Natural killer cell (primary cell): ENCODE measurements around the gene OS9. TPM values are rescaled to one million over a fixed set of nuclear protein-coding genes. Genes with fewer than 3 reads are reported as not detected.

ENCODE experiments used
- ATAC-seq, 3 donors: fragments of 150-1000 bp in 2 of 3; fragments of 200-7000 bp in 1 of 3; cut with Tn5 transposase; 1 replicate in 1 of 3; 2 replicates in 2 of 3; pipeline ENCODE4 v1.10.0; 2021; ENCODE audit warnings: mild to moderate bottlenecking in 2 of 3, moderate library complexity in 2 of 3
- DNase-seq, 2 donors: peaks; one replicate each; pipeline versions ENCODE4 v3.0.0 to v3.0.0-alpha.2; 2013 to 2021; ENCODE audit warnings: mixed read lengths in 1 of 2
- H3K27ac ChIP-seq: one replicate; pipeline ENCODE4 v1.5.1; 2013; ENCODE audit warnings: mild to moderate bottlenecking, low read length
- H3K27me3 ChIP-seq: one replicate; pipeline ENCODE4 v1.6.1; 2013; ENCODE audit warnings: low read length; ENCODE audit not compliant: control insufficient read depth, insufficient read depth
- H3K36me3 ChIP-seq: one replicate; pipeline ENCODE4 v1.6.1; 2013; ENCODE audit warnings: low read length; ENCODE audit not compliant: control insufficient read depth, insufficient read depth
- H3K4me1 ChIP-seq: one replicate; pipeline ENCODE4 v1.6.1; 2013; ENCODE audit warnings: low read length; ENCODE audit not compliant: control insufficient read depth, insufficient read depth
- H3K4me3 ChIP-seq: one replicate; pipeline ENCODE4 v1.5.1; 2013; ENCODE audit warnings: low read length
- H3K9me3 ChIP-seq: one replicate; pipeline ENCODE4 v1.6.1; 2013; ENCODE audit warnings: low read length; ENCODE audit not compliant: control insufficient read depth, insufficient read depth
- H3K27ac Mint-ChIP-seq, 2 donors: one replicate each; pipeline ENCODE4 v1.8.0; 2022; ENCODE audit warnings: mild to moderate bottlenecking in 2 of 2, mixed read lengths in 2 of 2, moderate library complexity in 1 of 2
- H3K27me3 Mint-ChIP-seq, 2 donors: one replicate each; pipeline ENCODE4 v1.8.0; 2022; ENCODE audit warnings: low read depth in 2 of 2, mixed read lengths in 2 of 2
- H3K36me3 Mint-ChIP-seq: one replicate; pipeline ENCODE4 v1.8.0; 2022; ENCODE audit warnings: mixed read lengths
- H3K4me1 Mint-ChIP-seq, 2 donors: one replicate each; pipeline ENCODE4 v1.8.0; 2022; ENCODE audit warnings: mixed read lengths in 2 of 2
- H3K4me3 Mint-ChIP-seq: one replicate; pipeline ENCODE4 v1.8.0; 2022; ENCODE audit warnings: mild to moderate bottlenecking, moderate library complexity, mixed read lengths
- H3K9me3 Mint-ChIP-seq, 2 donors: one replicate each; pipeline ENCODE4 v1.8.0; 2022; ENCODE audit warnings: mixed read lengths in 2 of 2
- CTCF ChIP-seq: fragments of 200-600 bp; IDR thresholded peaks from one replicate; pipeline ENCODE4 v1.8.0; 2022; ENCODE audit warnings: antibody characterized with exemption
- WGBS: methylation state at CpG from one replicate; pipeline ENCODE4 v1.1.7; 2013; ENCODE audit warnings: missing lambda C conversion rate; ENCODE audit not compliant: insufficient coverage; 5-methylcytosine and 5-hydroxymethylcytosine counted together
- intact Hi-C: fragments of 100-400 bp; cut with micrococcal nuclease; formaldehyde crosslinking; loops from one replicate; pipeline ENCODE4 v1.14.2; 2022
- total RNA-seq, 4 donors: library from RNA; stranded (reverse); fragments of 120-200 nt in 1 of 4; gene quantifications; one replicate each; pipeline versions ENCODE4 v1.2.3 to v1.2.4, GENCODE V29; 2013 to 2022

Gene OS9
- total RNA-seq, 3 donors from 2014 or later (not counting 1 experiment from before 2014, with no cell fraction given) = 185 to 221 (median 198) TPM

DNA sequence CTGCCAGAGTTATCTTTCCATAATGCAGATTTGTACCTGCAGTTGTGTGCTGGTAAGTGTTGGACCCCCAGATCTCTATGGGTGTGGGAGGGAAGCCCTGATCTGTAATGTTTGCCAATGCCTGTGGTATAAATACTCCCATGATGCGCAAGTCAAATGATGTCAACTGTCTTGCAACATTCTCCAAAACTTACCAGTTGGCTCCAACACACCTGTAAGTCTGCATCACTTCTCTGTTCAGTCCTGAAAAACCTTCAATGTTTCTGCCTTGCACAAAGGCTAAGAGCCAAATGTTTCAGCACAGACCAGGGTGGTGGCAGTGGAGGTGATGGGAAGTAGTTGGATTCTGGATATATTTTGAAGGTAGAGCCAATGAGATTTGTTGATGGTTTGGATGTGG is 3.1 kb downstream of the OS9 start:
- WGBS = 100% methylated on average over 1 of the region's 1 CpG
- no peak overlapping the region for H3K27ac ChIP-seq
- no peak overlapping the region for H3K4me3 Mint-ChIP-seq
- H3K27ac Mint-ChIP-seq = no peak overlapping the region
- no peak for TF ChIP-seq CTCF
- DNase-seq (no peak), ATAC-seq (no peak)
- H3K4me3 ChIP-seq = no peak overlapping the region
- H3K9me3 Mint-ChIP-seq = no peaks in the 10 kb centered on the region
- H3K9me3 ChIP-seq = no peaks in the 10 kb centered on the region
- peaks cover 14% of the 10 kb centered on the region for H3K4me1 ChIP-seq
- intact Hi-C loops = no loop called here
- no peaks in the 10 kb centered on the region for H3K36me3 Mint-ChIP-seq
- no peaks in the 10 kb centered on the region for H3K27me3 Mint-ChIP-seq
- peaks cover 6 to 14% of the 10 kb centered on the region in 2 donors for H3K4me1 Mint-ChIP-seq
- H3K36me3 ChIP-seq = peaks cover 29% of the 10 kb centered on the region
- H3K27me3 ChIP-seq = no peaks in the 10 kb centered on the region

DNA sequence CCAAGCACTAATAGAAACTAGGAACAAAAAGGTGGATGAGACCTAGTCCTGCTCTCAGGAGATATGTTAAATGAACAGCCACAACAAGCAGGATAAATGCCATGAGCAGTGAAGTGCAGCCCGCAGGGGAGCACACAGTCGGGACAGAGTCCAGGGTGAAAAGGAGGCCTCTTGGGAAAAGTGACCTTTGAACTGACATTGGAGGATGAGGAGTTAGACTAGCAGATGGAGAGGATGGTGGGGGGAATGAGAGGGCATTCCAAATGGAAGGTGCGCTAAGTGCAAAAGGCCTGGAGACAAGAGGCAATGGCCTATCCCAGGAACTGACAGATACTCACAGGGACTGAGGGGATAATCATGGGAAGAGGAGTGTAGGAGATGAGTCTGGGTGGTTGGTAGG is 4.5 kb downstream of the OS9 start:
- Histone ChIP-seq H3K4me1 (peaks cover 11% of the 10 kb centered on the region), H3K27ac (no peak overlapping the region), H3K4me3 (no peak overlapping the region), H3K9me3 (no peaks in the 10 kb centered on the region), H3K36me3 (peaks cover 40% of the 10 kb centered on the region), H3K27me3 (no peaks in the 10 kb centered on the region)
- TF ChIP-seq CTCF = no peak
- Mint-ChIP-seq H3K4me3 (no peak overlapping the region), H3K4me1 (peaks cover 6 to 14% of the 10 kb centered on the region in 2 donors), H3K36me3 (peaks cover 8% of the 10 kb centered on the region), H3K9me3 (no peaks in the 10 kb centered on the region), H3K27me3 (no peaks in the 10 kb centered on the region), H3K27ac (no peak overlapping the region)
- WGBS = 98% methylated on average over 3 of the region's 3 CpGs
- no peak for ATAC-seq
- no peak for DNase-seq
- intact Hi-C loops = no loop called here

DNA sequence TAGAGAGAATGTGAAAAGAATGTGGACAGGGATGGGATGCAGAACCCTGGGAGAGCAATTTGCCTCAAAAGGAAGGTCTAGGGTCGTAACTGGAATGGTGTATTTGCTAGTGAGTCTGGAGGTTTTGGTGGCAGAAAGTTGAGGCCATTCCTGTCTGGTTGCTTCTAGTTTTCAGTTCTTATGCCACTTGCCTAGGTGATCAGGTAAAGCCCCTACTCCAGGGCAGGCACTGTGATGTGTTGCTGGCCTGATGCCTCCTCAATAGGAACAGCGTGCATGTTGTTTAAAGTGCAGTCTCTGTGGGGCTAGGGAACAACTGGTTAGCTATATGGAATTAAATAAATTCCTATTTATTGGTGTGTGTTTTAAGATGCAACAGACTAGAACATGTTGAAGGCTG is 6.4 kb downstream of the OS9 start:
- H3K27ac ChIP-seq = no peak overlapping the region
- H3K9me3 Mint-ChIP-seq = no peaks in the 10 kb centered on the region
- H3K27me3 ChIP-seq = no peaks in the 10 kb centered on the region
- ATAC-seq (no peak), DNase-seq (no peak)
- H3K27me3 Mint-ChIP-seq = no peaks in the 10 kb centered on the region
- H3K4me1 Mint-ChIP-seq = peaks cover 6 to 14% of the 10 kb centered on the region in 2 donors
- H3K27ac Mint-ChIP-seq = no peak overlapping the region
- no peak for TF ChIP-seq CTCF
- 98% methylated on average over 2 of the region's 2 CpGs for WGBS
- peaks cover 4% of the 10 kb centered on the region for H3K9me3 ChIP-seq
- no peaks in the 10 kb centered on the region for H3K4me1 ChIP-seq
- no peak overlapping the region for H3K4me3 ChIP-seq
- H3K4me3 Mint-ChIP-seq = no peak overlapping the region
- intact Hi-C loops = no loop called here
- H3K36me3 Mint-ChIP-seq = peaks cover 15% of the 10 kb centered on the region
- H3K36me3 ChIP-seq = peaks cover 50% of the 10 kb centered on the region

- DNase-seq (no peak), ATAC-seq (no peak)
- H3K4me3 ChIP-seq = no peak overlapping the region
- no peaks in the 10 kb centered on the region for H3K4me1 Mint-ChIP-seq
- H3K36me3 ChIP-seq = peaks cover 37% of the 10 kb centered on the region
- no peaks in the 10 kb centered on the region for H3K27me3 Mint-ChIP-seq
- H3K27ac Mint-ChIP-seq = no peak overlapping the region
- no peaks in the 10 kb centered on the region for H3K9me3 Mint-ChIP-seq
- no peak overlapping the region for H3K4me3 Mint-ChIP-seq
- intact Hi-C loops = no loop called here
- peaks cover 4% of the 10 kb centered on the region for H3K9me3 ChIP-seq
- no peak overlapping the region for H3K27ac ChIP-seq
- no peaks in the 10 kb centered on the region for H3K4me1 ChIP-seq
- peaks cover 15% of the 10 kb centered on the region for H3K36me3 Mint-ChIP-seq
- no peak for TF ChIP-seq CTCF
- no peaks in the 10 kb centered on the region for H3K27me3 ChIP-seq
- WGBS = 97% methylated on average over 3 of the region's 3 CpGs
These were observed 13.3 kb downstream of the OS9 start for GRCh38 chr12:57707250-57707649.
